ENCODE results near the gene MLPH.

Gene MLPH

GRCh38 chr2:237572742-237573101 is 85.7 kb downstream of the MLPH start:
- Histone ChIP-seq H3K36me3 (ENCODE audit: control insufficient read depth, insufficient read depth, low read length) (no peaks in the 10 kb centered on the region), H3K9me3 (ENCODE audit: control insufficient read depth, low read length) (no peaks in the 10 kb centered on the region), H3K27ac (ENCODE audit: insufficient read depth, low read depth, low read length, poor library complexity, severe bottlenecking) (no peak overlapping the region), H3K27me3 (ENCODE audit: control insufficient read depth, insufficient read depth, low read length, poor library complexity, severe bottlenecking) (no peaks in the 10 kb centered on the region), H3K4me1 (ENCODE audit: control insufficient read depth, insufficient read depth, low read length) (no peaks in the 10 kb centered on the region), H3K4me3 (ENCODE audit: insufficient read depth, low read depth, low read length) (no peak overlapping the region)
- WGBS, 2 experiments: 92 to 97% methylated on average over 4 of the region's 4 CpGs

GRCh38 chr2:237573721-237574415 is 86.8 kb downstream of the MLPH start:
- no peaks in the 10 kb centered on the region for H3K27me3 ChIP-seq (ENCODE audit: control insufficient read depth, insufficient read depth, low read length, poor library complexity, severe bottlenecking)
- H3K4me3 ChIP-seq (ENCODE audit: insufficient read depth, low read depth, low read length): no peak overlapping the region
- no peak overlapping the region for H3K27ac ChIP-seq (ENCODE audit: insufficient read depth, low read depth, low read length, poor library complexity, severe bottlenecking)
- WGBS, 2 experiments: 94% methylated on average over 8 of the region's 8 CpGs
- H3K9me3 ChIP-seq (ENCODE audit: control insufficient read depth, low read length): no peaks in the 10 kb centered on the region
- no peaks in the 10 kb centered on the region for H3K36me3 ChIP-seq (ENCODE audit: control insufficient read depth, insufficient read depth, low read length)
- H3K4me1 ChIP-seq (ENCODE audit: control insufficient read depth, insufficient read depth, low read length): no peaks in the 10 kb centered on the region

- no peaks in the 10 kb centered on the region for H3K36me3 ChIP-seq (ENCODE audit: control insufficient read depth, insufficient read depth, low read length)
- no peaks in the 10 kb centered on the region for H3K4me1 ChIP-seq (ENCODE audit: control insufficient read depth, insufficient read depth, low read length)
Observed at GRCh38 chr2:237574467-237574866, 87.4 kb downstream of the MLPH start.

GRCh38 chr2:237574894-237575868 is 88.1 kb downstream of the MLPH start:
- no peaks in the 10 kb centered on the region for H3K36me3 ChIP-seq (ENCODE audit: control insufficient read depth, insufficient read depth, low read length)
- no peaks in the 10 kb centered on the region for H3K9me3 ChIP-seq (ENCODE audit: control insufficient read depth, low read length)
- no peak overlapping the region for H3K4me3 ChIP-seq (ENCODE audit: insufficient read depth, low read depth, low read length)
- no peak overlapping the region for H3K27ac ChIP-seq (ENCODE audit: insufficient read depth, low read depth, low read length, poor library complexity, severe bottlenecking)
- no peaks in the 10 kb centered on the region for H3K4me1 ChIP-seq (ENCODE audit: control insufficient read depth, insufficient read depth, low read length)
- 82 to 86% methylated on average over 25 of the region's 25 CpGs for WGBS, 2 experiments
- H3K27me3 ChIP-seq (ENCODE audit: control insufficient read depth, insufficient read depth, low read length, poor library complexity, severe bottlenecking): no peaks in the 10 kb centered on the region

More at GRCh38 chr2:237574467-237574866, 87.4 kb downstream of the MLPH start:
- H3K27ac ChIP-seq (ENCODE audit: insufficient read depth, low read depth, low read length, poor library complexity, severe bottlenecking): no peak overlapping the region
- H3K4me3 ChIP-seq (ENCODE audit: insufficient read depth, low read depth, low read length): no peak overlapping the region
- H3K27me3 ChIP-seq (ENCODE audit: control insufficient read depth, insufficient read depth, low read length, poor library complexity, severe bottlenecking): no peaks in the 10 kb centered on the region
- H3K9me3 ChIP-seq (ENCODE audit: control insufficient read depth, low read length): no peaks in the 10 kb centered on the region
- WGBS, 2 experiments: 93 to 96% methylated on average over 9 of the region's 9 CpGs

GRCh38 chr2:237575869-237576862 is 89.1 kb downstream of the MLPH start:
- H3K36me3 ChIP-seq (ENCODE audit: control insufficient read depth, insufficient read depth, low read length): no peaks in the 10 kb centered on the region
- H3K27ac ChIP-seq (ENCODE audit: insufficient read depth, low read depth, low read length, poor library complexity, severe bottlenecking): no peak overlapping the region
- H3K4me1 ChIP-seq (ENCODE audit: control insufficient read depth, insufficient read depth, low read length): no peaks in the 10 kb centered on the region
- H3K9me3 ChIP-seq (ENCODE audit: control insufficient read depth, low read length): no peaks in the 10 kb centered on the region
- no peak overlapping the region for H3K4me3 ChIP-seq (ENCODE audit: insufficient read depth, low read depth, low read length)
- H3K27me3 ChIP-seq (ENCODE audit: control insufficient read depth, insufficient read depth, low read length, poor library complexity, severe bottlenecking): no peaks in the 10 kb centered on the region
- 90 to 91% methylated on average over 27 of the region's 27 CpGs for WGBS, 2 experiments

GRCh38 chr2:237576974-237577373 is 89.9 kb downstream of the MLPH start:
- H3K36me3 ChIP-seq (ENCODE audit: control insufficient read depth, insufficient read depth, low read length): no peaks in the 10 kb centered on the region
- H3K4me3 ChIP-seq (ENCODE audit: insufficient read depth, low read depth, low read length): no peak overlapping the region
- WGBS, 2 experiments: 91 to 95% methylated on average over 9 of the region's 9 CpGs
- H3K27me3 ChIP-seq (ENCODE audit: control insufficient read depth, insufficient read depth, low read length, poor library complexity, severe bottlenecking): no peaks in the 10 kb centered on the region
- no peak overlapping the region for H3K27ac ChIP-seq (ENCODE audit: insufficient read depth, low read depth, low read length, poor library complexity, severe bottlenecking)
- no peaks in the 10 kb centered on the region for H3K9me3 ChIP-seq (ENCODE audit: control insufficient read depth, low read length)
- peaks cover under 1% of the 10 kb centered on the region for H3K4me1 ChIP-seq (ENCODE audit: control insufficient read depth, insufficient read depth, low read length)

- Histone ChIP-seq H3K4me3 (ENCODE audit: insufficient read depth, low read depth, low read length) (no peak overlapping the region), H3K27ac (ENCODE audit: insufficient read depth, low read depth, low read length, poor library complexity, severe bottlenecking) (no peak overlapping the region), H3K9me3 (ENCODE audit: control insufficient read depth, low read length) (no peaks in the 10 kb centered on the region), H3K36me3 (ENCODE audit: control insufficient read depth, insufficient read depth, low read length) (no peaks in the 10 kb centered on the region), H3K27me3 (ENCODE audit: control insufficient read depth, insufficient read depth, low read length, poor library complexity, severe bottlenecking) (no peaks in the 10 kb centered on the region), H3K4me1 (ENCODE audit: control insufficient read depth, insufficient read depth, low read length) (peaks cover 4% of the 10 kb centered on the region)
- WGBS, 2 experiments: 90 to 92% methylated on average over 10 of the region's 10 CpGs
Observed at GRCh38 chr2:237577458-237577857, 90.4 kb downstream of the MLPH start.

GRCh38 chr2:237577956-237578870 is 91.2 kb downstream of the MLPH start:
- 93 to 94% methylated on average over 26 of the region's 26 CpGs for WGBS, 2 experiments
- H3K4me1 ChIP-seq (ENCODE audit: control insufficient read depth, insufficient read depth, low read length): peaks cover 4% of the 10 kb centered on the region
- H3K9me3 ChIP-seq (ENCODE audit: control insufficient read depth, low read length): no peaks in the 10 kb centered on the region
- H3K27ac ChIP-seq (ENCODE audit: insufficient read depth, low read depth, low read length, poor library complexity, severe bottlenecking): no peak overlapping the region
- no peak overlapping the region for H3K4me3 ChIP-seq (ENCODE audit: insufficient read depth, low read depth, low read length)
- H3K27me3 ChIP-seq (ENCODE audit: control insufficient read depth, insufficient read depth, low read length, poor library complexity, severe bottlenecking): no peaks in the 10 kb centered on the region
- no peaks in the 10 kb centered on the region for H3K36me3 ChIP-seq (ENCODE audit: control insufficient read depth, insufficient read depth, low read length)

GRCh38 chr2:237581326-237581725 is 94.3 kb downstream of the MLPH start:
- H3K9me3 ChIP-seq (ENCODE audit: control insufficient read depth, low read length): no peaks in the 10 kb centered on the region

More at GRCh38 chr2:237581326-237581725, 94.3 kb downstream of the MLPH start:
- Histone ChIP-seq H3K27ac (ENCODE audit: insufficient read depth, low read depth, low read length, poor library complexity, severe bottlenecking) (no peak overlapping the region), H3K4me1 (ENCODE audit: control insufficient read depth, insufficient read depth, low read length) (peaks cover 10% of the 10 kb centered on the region), H3K4me3 (ENCODE audit: insufficient read depth, low read depth, low read length) (no peak overlapping the region), H3K36me3 (ENCODE audit: control insufficient read depth, insufficient read depth, low read length) (no peaks in the 10 kb centered on the region), H3K27me3 (ENCODE audit: control insufficient read depth, insufficient read depth, low read length, poor library complexity, severe bottlenecking) (no peaks in the 10 kb centered on the region)
- WGBS, 2 experiments: 91 to 98% methylated on average over 4 to 5 of the region's 6 CpGs

All from ectodermal cell (in vitro differentiated cells).